ENCODE results near the gene TUBB1. TPM values are rescaled to one million over a fixed set of nuclear protein-coding genes. Genes with fewer than 3 reads are reported as not detected.

Gene TUBB1
- total RNA-seq, 1 experiment from 2014 or later = not detected

GRCh38 chr20:59001068-59001448 is 18.2 kb upstream of the TUBB1 start:
- H3K27ac Mint-ChIP-seq (ENCODE audit: low read depth, unreplicated experiment) = no peak overlapping the region
- ChIA-PET CTCF (interaction anchor here (0.7 kb wide), 1 partner anchor 830 kb away, joined by 3 read pairs; no protein-coding TSS in a partner anchor), POLR2A (no interaction called here)
- no peak overlapping the region for H3K4me3 Mint-ChIP-seq (ENCODE audit: unreplicated experiment)
- no TSS peak for BruUV-seq (replicated peaks)
- no peak for TF ChIP-seq CTCF (IDR thresholded peaks at IDR 0.05; ENCODE audit: unreplicated experiment)
- H3K4me1 Mint-ChIP-seq (ENCODE audit: insufficient read depth, unreplicated experiment) = peaks cover 32% of the 10 kb centered on the region
- H3K9me3 Mint-ChIP-seq (ENCODE audit: unreplicated experiment) = no peaks in the 10 kb centered on the region
- H3K27me3 Mint-ChIP-seq (ENCODE audit: insufficient read depth, unreplicated experiment) = no peaks in the 10 kb centered on the region
- no peak for DNase-seq (ENCODE audit: unreplicated experiment)
- peaks cover 66% of the 10 kb centered on the region for H3K36me3 Mint-ChIP-seq (ENCODE audit: insufficient read depth, unreplicated experiment)
- intact Hi-C loops (cut with micrococcal nuclease) = no loop called here

- BruUV-seq (replicated peaks) = no TSS peak
- H3K36me3 Mint-ChIP-seq (ENCODE audit: insufficient read depth, unreplicated experiment) = peaks cover 61% of the 10 kb centered on the region
- peaks cover 32% of the 10 kb centered on the region for H3K4me1 Mint-ChIP-seq (ENCODE audit: insufficient read depth, unreplicated experiment)
- H3K4me3 Mint-ChIP-seq (ENCODE audit: unreplicated experiment) = no peak overlapping the region
- intact Hi-C loops (cut with micrococcal nuclease) = no loop called here
- no peaks in the 10 kb centered on the region for H3K27me3 Mint-ChIP-seq (ENCODE audit: insufficient read depth, unreplicated experiment)
- no peaks in the 10 kb centered on the region for H3K9me3 Mint-ChIP-seq (ENCODE audit: unreplicated experiment)
- no peak overlapping the region for H3K27ac Mint-ChIP-seq (ENCODE audit: low read depth, unreplicated experiment)
- ChIA-PET CTCF (interaction anchor here (0.6 kb wide), 1 partner anchor 132 kb away, joined by 4 read pairs; no protein-coding TSS in a partner anchor), POLR2A (no interaction called here)
- no peak for TF ChIP-seq CTCF (IDR thresholded peaks at IDR 0.05; ENCODE audit: unreplicated experiment)
- DNase-seq (ENCODE audit: unreplicated experiment) = no peak
Measured at GRCh38 chr20:59001449-59002171, 17.6 kb upstream of the TUBB1 start.

- Mint-ChIP-seq H3K9me3 (ENCODE audit: unreplicated experiment) (no peaks in the 10 kb centered on the region), H3K27me3 (ENCODE audit: insufficient read depth, unreplicated experiment) (no peaks in the 10 kb centered on the region), H3K27ac (ENCODE audit: low read depth, unreplicated experiment) (no peak overlapping the region), H3K36me3 (ENCODE audit: insufficient read depth, unreplicated experiment) (peaks cover 57% of the 10 kb centered on the region), H3K4me3 (ENCODE audit: unreplicated experiment) (no peak overlapping the region), H3K4me1 (ENCODE audit: insufficient read depth, unreplicated experiment) (peaks cover 32% of the 10 kb centered on the region)
- no TSS peak for BruUV-seq (replicated peaks)
- CTCF ChIA-PET = no interaction called here
- no peak for DNase-seq (ENCODE audit: unreplicated experiment)
- intact Hi-C loops (cut with micrococcal nuclease) = no loop called here
- TF ChIP-seq CTCF (IDR thresholded peaks at IDR 0.05; ENCODE audit: unreplicated experiment) = no peak
- POLR2A ChIA-PET = no interaction called here
Measured at GRCh38 chr20:59002388-59002787, 16.8 kb upstream of the TUBB1 start.

DNA sequence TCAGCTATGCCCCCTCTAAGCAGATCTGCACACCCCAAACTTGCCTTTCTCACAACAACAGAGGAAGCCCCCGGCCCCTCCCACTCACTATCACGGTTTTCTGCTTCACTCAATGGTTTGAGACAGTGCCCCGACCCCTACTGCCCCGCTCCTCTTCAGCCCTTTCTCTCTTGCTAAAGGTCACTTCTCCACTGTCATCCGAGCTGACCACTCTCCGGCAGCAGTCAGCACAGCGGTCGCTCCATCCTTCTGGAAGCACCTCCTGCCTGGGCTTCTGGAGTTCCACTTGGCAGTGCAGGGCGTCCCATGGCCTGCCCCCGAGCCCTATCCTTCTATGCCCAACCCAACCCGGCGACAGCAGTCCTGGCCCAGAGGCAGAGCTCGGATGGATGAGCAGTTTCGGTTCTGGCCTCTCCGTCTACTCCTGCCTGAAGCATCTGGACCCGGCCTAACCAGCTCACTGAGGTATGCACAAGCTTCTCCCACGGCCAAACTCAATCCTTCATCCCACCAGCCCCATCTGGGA is 16.3 kb upstream of the TUBB1 start:
- Mint-ChIP-seq H3K36me3 (ENCODE audit: insufficient read depth, unreplicated experiment) (peaks cover 55% of the 10 kb centered on the region), H3K27me3 (ENCODE audit: insufficient read depth, unreplicated experiment) (no peaks in the 10 kb centered on the region), H3K27ac (ENCODE audit: low read depth, unreplicated experiment) (no peak overlapping the region), H3K9me3 (ENCODE audit: unreplicated experiment) (no peaks in the 10 kb centered on the region), H3K4me1 (ENCODE audit: insufficient read depth, unreplicated experiment) (peaks cover 32% of the 10 kb centered on the region), H3K4me3 (ENCODE audit: unreplicated experiment) (no peak overlapping the region)
- no TSS peak for BruUV-seq (replicated peaks)
- no peak for TF ChIP-seq CTCF (IDR thresholded peaks at IDR 0.05; ENCODE audit: unreplicated experiment)
- ChIA-PET POLR2A (no interaction called here), CTCF (no interaction called here)
- DNase-seq (ENCODE audit: unreplicated experiment) = no peak
- intact Hi-C loops (cut with micrococcal nuclease) = no loop called here
